Body of pancreas (tissue), 4 donors: Measurements from ENCODE around the gene TRIM40.

ENCODE experiments used
- CTCF ChIP-seq, 7 experiments: fragments of 450-650 bp in 4 of 7; fragments of 200-600 bp in 3 of 7; sonication (generic) in 3 of 7; IDR thresholded peaks; one replicate each; pipeline ENCODE4 v1.5.1; 2016 to 2019; ENCODE audit warnings: antibody characterized with exemption in 7 of 7
- POLR2A ChIP-seq, 3 donors: fragments of 450-650 bp; IDR thresholded peaks; one replicate each; pipeline ENCODE4 v1.6.1; 2016; ENCODE audit warnings: antibody characterized with exemption in 3 of 3, mild to moderate bottlenecking in 2 of 3

GRCh38 chr6:30163918-30164654 lies 28.1 kb downstream of the TRIM40 start:
- TF ChIP-seq POLR2A (IDR thresholded peaks at IDR 0.05), result no peak
- no peak for TF ChIP-seq CTCF (IDR thresholded peaks at IDR 0.05)
